KMS-11 (cell line): ENCODE results near the gene LGALS16.

ENCODE experiments used
- H2AFZ ChIP-seq: fragments of 200-600 bp; sonication (generic); 2 replicates; pipeline ENCODE4 v1.6.1; 2016; ENCODE audit warnings: antibody characterized with exemption, mixed run types, low read depth
- H3K27ac ChIP-seq: fragments of 200-600 bp; sonication (generic); 2 replicates; pipeline ENCODE4 v1.6.1; 2016; ENCODE audit warnings: mild to moderate bottlenecking, mixed run types
- H3K27me3 ChIP-seq: fragments of 200-600 bp; sonication (generic); 2 replicates; pipeline ENCODE4 v1.6.1; 2017; ENCODE audit warnings: mild to moderate bottlenecking, low read depth, mixed run types, moderate library complexity; ENCODE audit not compliant: insufficient read depth
- H3K36me3 ChIP-seq: fragments of 200-600 bp; sonication (generic); 2 replicates; pipeline ENCODE4 v1.6.1; 2017; ENCODE audit warnings: mild to moderate bottlenecking, mixed run types; ENCODE audit not compliant: insufficient read depth
- H3K4me1 ChIP-seq: fragments of 200-600 bp; sonication (generic); 2 replicates; pipeline ENCODE4 v1.6.1; 2016; ENCODE audit warnings: mild to moderate bottlenecking, low read depth, mixed run types; ENCODE audit not compliant: poor library complexity, severe bottlenecking
- H3K4me2 ChIP-seq: fragments of 200-600 bp; sonication (generic); 2 replicates; pipeline ENCODE4 v1.7.0; 2016; ENCODE audit warnings: mild to moderate bottlenecking, mixed run types
- H3K4me3 ChIP-seq: fragments of 200-600 bp; sonication (generic); IDR thresholded peaks from 2 replicates; pipeline ENCODE4 v1.6.1; 2017; ENCODE audit warnings: low read depth, low read length, mixed read lengths; ENCODE audit not compliant: insufficient read depth
- H3K79me2 ChIP-seq: fragments of 200-600 bp; sonication (generic); 2 replicates; pipeline ENCODE4 v1.6.1; 2016; ENCODE audit warnings: low read depth, mixed run types; ENCODE audit not compliant: insufficient read depth
- H3K9ac ChIP-seq: fragments of 200-600 bp; sonication (generic); 2 replicates; pipeline ENCODE4 v1.6.1; 2016; ENCODE audit warnings: mild to moderate bottlenecking, mixed run types
- H4K20me1 ChIP-seq: fragments of 200-600 bp; sonication (generic); 2 replicates; pipeline ENCODE4 v1.6.1; 2016; ENCODE audit warnings: mild to moderate bottlenecking, mixed run types; ENCODE audit not compliant: insufficient read depth
- TF ChIP-seq, protein P1 (sequence below): fragments of 200-600 bp; sonication (generic); conservative IDR thresholded peaks from 2 replicates; pipeline ENCODE4 v1.6.1; 2017; ENCODE audit warnings: low read depth, mild to moderate bottlenecking, antibody characterized with exemption, low read length, moderate library complexity, mixed read lengths

The LGALS16 gene

DNA sequence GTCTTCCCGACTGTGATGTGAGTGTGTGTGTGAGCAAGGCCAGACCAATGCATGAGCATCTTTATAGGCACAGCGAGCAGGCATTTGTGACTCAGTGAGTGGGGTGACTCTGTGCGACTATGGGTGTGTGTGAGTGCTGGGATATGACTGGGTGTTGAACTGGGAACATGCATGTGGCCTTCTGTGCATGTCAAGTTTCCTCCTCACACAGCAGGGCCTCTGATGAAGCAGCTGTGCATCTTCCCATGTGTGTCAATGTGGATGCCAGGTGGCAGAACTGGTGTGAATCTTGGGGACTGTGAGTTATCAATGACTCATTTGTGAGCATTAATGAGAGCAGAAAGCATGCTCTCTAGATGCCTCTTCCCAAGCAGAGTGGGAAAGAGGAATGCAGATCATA, 36.5 kb downstream of the LGALS16 start:
- Histone ChIP-seq H3K9ac (no peak overlapping the region), H3K4me1 (peaks cover 22% of the 10 kb centered on the region), H3K4me2 (no peak overlapping the region), H3K27me3 (no peaks in the 10 kb centered on the region), H3K27ac (no peak overlapping the region), H4K20me1 (no peaks in the 10 kb centered on the region), H2AFZ (no peak overlapping the region), H3K4me3 (no peak overlapping the region), H3K79me2 (no peaks in the 10 kb centered on the region), H3K36me3 (no peaks in the 10 kb centered on the region)
- TF ChIP-seq, protein P1, sequence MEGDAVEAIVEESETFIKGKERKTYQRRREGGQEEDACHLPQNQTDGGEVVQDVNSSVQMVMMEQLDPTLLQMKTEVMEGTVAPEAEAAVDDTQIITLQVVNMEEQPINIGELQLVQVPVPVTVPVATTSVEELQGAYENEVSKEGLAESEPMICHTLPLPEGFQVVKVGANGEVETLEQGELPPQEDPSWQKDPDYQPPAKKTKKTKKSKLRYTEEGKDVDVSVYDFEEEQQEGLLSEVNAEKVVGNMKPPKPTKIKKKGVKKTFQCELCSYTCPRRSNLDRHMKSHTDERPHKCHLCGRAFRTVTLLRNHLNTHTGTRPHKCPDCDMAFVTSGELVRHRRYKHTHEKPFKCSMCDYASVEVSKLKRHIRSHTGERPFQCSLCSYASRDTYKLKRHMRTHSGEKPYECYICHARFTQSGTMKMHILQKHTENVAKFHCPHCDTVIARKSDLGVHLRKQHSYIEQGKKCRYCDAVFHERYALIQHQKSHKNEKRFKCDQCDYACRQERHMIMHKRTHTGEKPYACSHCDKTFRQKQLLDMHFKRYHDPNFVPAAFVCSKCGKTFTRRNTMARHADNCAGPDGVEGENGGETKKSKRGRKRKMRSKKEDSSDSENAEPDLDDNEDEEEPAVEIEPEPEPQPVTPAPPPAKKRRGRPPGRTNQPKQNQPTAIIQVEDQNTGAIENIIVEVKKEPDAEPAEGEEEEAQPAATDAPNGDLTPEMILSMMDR: no peak

DNA sequence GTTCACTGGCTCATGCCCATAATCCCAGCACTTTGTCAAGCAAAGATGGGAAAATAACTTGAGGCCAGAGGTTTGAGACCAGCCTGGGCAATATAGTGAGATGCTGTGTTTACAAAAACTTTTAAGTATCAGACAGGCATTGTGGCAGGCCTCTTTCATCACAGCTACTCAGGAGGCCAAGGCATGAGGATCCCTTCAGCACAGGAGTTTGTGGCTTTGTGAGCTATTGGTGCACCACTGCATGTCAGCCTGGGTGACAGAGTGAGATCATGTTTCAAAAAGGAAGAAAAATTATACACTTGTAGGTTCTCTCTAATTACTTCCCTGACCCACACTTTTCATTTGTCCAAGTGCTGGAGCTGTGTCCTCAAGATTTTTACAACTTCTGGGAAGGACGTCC, 37.1 kb downstream of the LGALS16 start:
- Histone ChIP-seq H2AFZ (no peak overlapping the region), H3K9ac (no peak overlapping the region), H3K79me2 (no peaks in the 10 kb centered on the region), H3K4me2 (no peak overlapping the region), H4K20me1 (no peaks in the 10 kb centered on the region), H3K36me3 (no peaks in the 10 kb centered on the region), H3K27me3 (no peaks in the 10 kb centered on the region), H3K4me3 (no peak overlapping the region), H3K4me1 (peaks cover 22% of the 10 kb centered on the region), H3K27ac (no peak overlapping the region)
- TF ChIP-seq, protein P1: no peak

DNA sequence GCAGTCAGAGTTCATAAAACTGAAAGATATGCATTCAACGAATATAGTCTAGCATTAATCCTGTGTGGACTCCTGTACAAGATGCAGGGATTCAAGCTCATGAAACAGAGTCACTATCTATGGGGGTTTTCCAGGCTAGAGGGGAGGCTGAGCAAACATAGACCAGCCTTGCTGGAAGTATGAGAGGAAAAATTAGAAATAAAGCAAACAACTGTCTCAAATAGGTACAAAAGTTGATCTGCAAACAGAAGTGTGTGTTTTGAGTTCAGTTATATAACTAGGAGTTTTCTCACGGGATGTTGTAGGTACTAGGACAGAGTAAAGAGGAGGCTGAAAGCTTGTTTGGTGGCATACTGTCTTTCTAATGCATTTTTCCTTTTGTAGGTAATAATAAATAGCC, 40.0 kb downstream of the LGALS16 start:
- Histone ChIP-seq H3K4me3 (no peak overlapping the region), H3K4me2 (no peak overlapping the region), H3K79me2 (no peaks in the 10 kb centered on the region), H3K27ac (no peak overlapping the region), H3K27me3 (no peaks in the 10 kb centered on the region), H4K20me1 (no peaks in the 10 kb centered on the region), H3K4me1 (peaks cover 22% of the 10 kb centered on the region), H2AFZ (no peak overlapping the region), H3K9ac (no peak overlapping the region), H3K36me3 (no peaks in the 10 kb centered on the region)
- TF ChIP-seq, protein P1: no peak

DNA sequence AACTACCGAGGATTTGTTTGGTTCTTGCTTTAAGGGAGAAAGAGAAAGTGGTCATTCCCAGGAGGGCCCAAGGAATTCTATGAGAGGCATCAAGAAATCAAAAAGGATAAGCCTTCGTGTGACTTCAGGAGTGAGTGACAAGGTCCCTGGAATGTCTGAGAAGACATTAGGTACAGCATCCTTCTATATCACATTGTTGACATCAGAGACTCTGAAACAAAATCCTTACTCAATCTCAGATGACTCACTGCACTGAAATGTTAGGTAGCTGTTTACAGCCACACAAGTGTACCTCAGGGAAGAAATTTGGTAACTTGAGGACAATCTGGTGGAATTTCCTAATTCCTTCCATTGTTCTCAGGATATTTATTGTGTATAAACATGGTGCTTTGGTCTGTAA, 40.7 kb downstream of the LGALS16 start:
- Histone ChIP-seq H3K4me2 (no peak overlapping the region), H3K27ac (no peak overlapping the region), H3K9ac (no peak overlapping the region), H3K27me3 (no peaks in the 10 kb centered on the region), H3K4me3 (no peak overlapping the region), H4K20me1 (no peaks in the 10 kb centered on the region), H2AFZ (no peak overlapping the region), H3K4me1 (peaks cover 22% of the 10 kb centered on the region), H3K79me2 (no peaks in the 10 kb centered on the region), H3K36me3 (no peaks in the 10 kb centered on the region)
- TF ChIP-seq, protein P1: no peak
